Neural cell (in vitro differentiated cells): ENCODE data around the gene PEX13. TPM values are rescaled to one million over a fixed set of nuclear protein-coding genes. Genes with fewer than 3 reads are reported as not detected.

Experiments used
- H2AFZ ChIP-seq: fragments of 200-600, 300-800 bp; sonication (generic), shearing (Covaris generic); 2 replicates; pipeline ENCODE4 v1.6.0; 2014; ENCODE audit warnings: low read depth, mild to moderate bottlenecking, antibody characterized with exemption, low read length, moderate library complexity
- H3F3A ChIP-seq: fragments of 200-600 bp; shearing (Covaris generic); 2 replicates; pipeline ENCODE4 v1.6.1; 2016; ENCODE audit warnings: mild to moderate bottlenecking, moderate library complexity, mixed read lengths, antibody characterized with exemption, low read length; ENCODE audit not compliant: insufficient read depth, poor library complexity, severe bottlenecking
- H3K27ac ChIP-seq: fragments of 200-600, 300-800 bp; sonication (generic), shearing (Covaris generic); 2 replicates; pipeline ENCODE4 v1.5.1; 2014; ENCODE audit warnings: mild to moderate bottlenecking, low read length, moderate library complexity
- H3K27me3 ChIP-seq: fragments of 300-800, 200-600 bp; sonication (generic), shearing (Covaris generic); 2 replicates; pipeline ENCODE4 v1.6.0; 2014; ENCODE audit warnings: mild to moderate bottlenecking, low read depth, low read length, moderate library complexity; ENCODE audit not compliant: insufficient read depth
- H3K36me3 ChIP-seq: fragments of 300-800, 200-600 bp; sonication (generic), shearing (Covaris generic); 2 replicates; pipeline ENCODE4 v1.5.1; 2014; ENCODE audit warnings: mild to moderate bottlenecking, antibody characterized with exemption, low read length, moderate library complexity; ENCODE audit not compliant: insufficient read depth
- H3K4me2 ChIP-seq: fragments of 300-800, 200-600 bp; sonication (generic), shearing (Covaris generic); 2 replicates; pipeline ENCODE4 v1.6.0; 2014; ENCODE audit warnings: mild to moderate bottlenecking, low read length
- H3K4me3 ChIP-seq: fragments of 300-800, 200-600 bp; sonication (generic), shearing (Covaris generic); 2 replicates; pipeline ENCODE4 v1.5.1; 2014; ENCODE audit warnings: mild to moderate bottlenecking, low read length, moderate library complexity
- H3K79me2 ChIP-seq: fragments of 200-600 bp; shearing (Covaris generic); replicated peaks from 2 replicates; pipeline ENCODE4 v1.6.0; 2014; ENCODE audit warnings: mild to moderate bottlenecking, low read length, moderate library complexity; ENCODE audit not compliant: insufficient read depth
- H3K9ac ChIP-seq: fragments of 300-800, 200-600 bp; sonication (generic), shearing (Covaris generic); 2 replicates; pipeline ENCODE4 v1.6.1; 2016; ENCODE audit warnings: mild to moderate bottlenecking, low read length, mixed read lengths
- H3K9me2 ChIP-seq: fragments of 200-600 bp; shearing (Covaris generic); 2 replicates; pipeline ENCODE4 v1.6.1; 2016; ENCODE audit warnings: mild to moderate bottlenecking, low read length, mixed read lengths; ENCODE audit not compliant: insufficient read depth
- H3K9me3 ChIP-seq: fragments of 200-600, 300-800 bp; sonication (generic), shearing (Covaris generic); 2 replicates; pipeline ENCODE4 v1.6.1; 2016; ENCODE audit warnings: mild to moderate bottlenecking, mixed run types, low read length, moderate library complexity, mixed read lengths
- H4K20me1 ChIP-seq: fragments of 200-600 bp; shearing (Covaris generic); 2 replicates; pipeline ENCODE4 v1.6.1; 2016; ENCODE audit warnings: mild to moderate bottlenecking, mixed run types; ENCODE audit not compliant: insufficient read depth
- CTCF ChIP-seq: fragments of 450-650 bp; IDR thresholded peaks from 2 replicates; pipeline ENCODE4 v1.5.1; 2014; ENCODE audit warnings: antibody characterized with exemption, mild to moderate bottlenecking, moderate library complexity; ENCODE audit not compliant: poor library complexity, severe bottlenecking
- EP300 ChIP-seq: fragments of 450-650 bp; conservative IDR thresholded peaks from 2 replicates; pipeline ENCODE4 v1.6.1; 2014; ENCODE audit warnings: antibody characterized with exemption, mild to moderate bottlenecking, moderate library complexity; ENCODE audit not compliant: poor library complexity, severe bottlenecking
- EZH2 ChIP-seq: fragments of 200-600, 300-800 bp; shearing (Covaris generic), sonication (generic); IDR thresholded peaks from 2 replicates; pipeline ENCODE4 v1.6.1; 2014; ENCODE audit warnings: antibody characterized with exemption, low read length, borderline replicate concordance, mild to moderate bottlenecking; ENCODE audit not compliant: insufficient read depth, poor library complexity, severe bottlenecking
- MXI1 ChIP-seq: fragments of 450-650 bp; conservative IDR thresholded peaks from 2 replicates; pipeline ENCODE4 v1.6.1; 2014; ENCODE audit warnings: antibody characterized with exemption, mild to moderate bottlenecking; ENCODE audit not compliant: poor library complexity, severe bottlenecking
- POLR2AphosphoS5 ChIP-seq: IDR thresholded peaks from 2 replicates; pipeline ENCODE4 v1.6.1; 2012
- RAD21 ChIP-seq: fragments of 450-650 bp; conservative IDR thresholded peaks from 2 replicates; pipeline ENCODE4 v1.6.1; 2014; ENCODE audit warnings: antibody characterized with exemption, mild to moderate bottlenecking, moderate library complexity
- REST ChIP-seq: IDR thresholded peaks from 2 replicates; pipeline ENCODE4 v1.6.1; 2012; ENCODE audit warnings: borderline replicate concordance
- SMC3 ChIP-seq: fragments of 450-650 bp; conservative IDR thresholded peaks from 2 replicates; pipeline ENCODE4 v1.6.1; 2014; ENCODE audit warnings: antibody characterized with exemption, mild to moderate bottlenecking, moderate library complexity; ENCODE audit not compliant: poor library complexity
- TAF1 ChIP-seq: IDR thresholded peaks from 2 replicates; pipeline ENCODE4 v1.6.1; 2012; ENCODE audit warnings: low read depth
- polyA plus RNA-seq: library from polyadenylated mRNA; depleted of rRNA; stranded (reverse); fragments of >200 nt; gene quantifications from 2 replicates; pipeline ENCODE4 v1.2.3, GENCODE V29; 2014

The PEX13 gene
- polyA plus RNA-seq, 1 donor from 2014 or later: 95.6 TPM

DNA sequence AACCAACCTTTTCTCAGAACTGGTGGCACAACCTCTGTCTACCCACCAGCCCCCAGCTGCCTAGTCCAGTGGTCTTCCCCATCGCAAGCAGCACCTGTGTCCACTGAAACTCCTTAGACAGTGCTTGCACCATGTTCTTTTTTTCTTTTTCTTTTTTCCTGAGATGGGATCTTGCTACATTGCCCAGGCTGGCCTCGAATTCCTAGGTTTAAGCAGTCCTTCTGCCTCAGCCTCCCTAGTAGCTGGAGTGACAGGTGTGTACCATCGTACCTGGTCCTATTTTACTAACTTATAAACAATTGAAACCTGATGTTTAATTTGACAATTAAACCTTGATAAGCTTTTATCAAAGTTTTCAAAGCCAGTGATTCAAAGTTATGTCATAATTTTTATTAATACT lies 78.9 kb downstream of the PEX13 start:
- Histone ChIP-seq H2AFZ (no peak overlapping the region), H3K79me2 (no peaks in the 10 kb centered on the region), H3K36me3 (peaks cover 5% of the 10 kb centered on the region), H3K4me2 (no peak overlapping the region), H3F3A (no peaks in the 10 kb centered on the region), H4K20me1 (no peaks in the 10 kb centered on the region), H3K9me2 (no peaks in the 10 kb centered on the region), H3K9ac (no peak overlapping the region), H3K9me3 (no peaks in the 10 kb centered on the region), H3K27me3 (no peaks in the 10 kb centered on the region), H3K27ac (no peak overlapping the region), H3K4me3 (no peak overlapping the region)
- TF ChIP-seq RAD21 (no peak), REST (no peak), TAF1 (no peak), MXI1 (no peak), EP300 (no peak), POLR2AphosphoS5 (no peak), CTCF (no peak), EZH2 (no peak)

DNA sequence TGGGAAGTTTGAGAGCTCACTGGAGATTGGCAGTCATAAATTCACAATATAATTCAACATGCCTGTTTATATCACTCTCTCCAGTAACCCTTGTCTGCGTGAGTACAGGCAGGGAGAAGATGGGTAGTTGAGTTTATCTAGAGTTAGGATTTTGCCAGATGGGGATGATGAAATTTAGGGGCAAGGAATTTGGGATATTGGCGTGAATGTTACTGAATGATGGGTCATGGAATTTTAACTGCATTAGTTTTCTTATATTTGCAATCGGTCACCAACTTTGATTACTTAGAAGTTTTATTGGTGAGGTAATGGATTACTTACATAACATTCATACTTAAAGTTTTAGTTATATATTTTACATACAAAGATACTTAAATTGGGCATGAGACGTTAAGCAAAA lies 83.3 kb downstream of the PEX13 start:
- H3K27me3 ChIP-seq: no peaks in the 10 kb centered on the region
- no peak overlapping the region for H2AFZ ChIP-seq
- TF ChIP-seq MXI1 (no peak), EZH2 (no peak), TAF1 (no peak), REST (no peak), SMC3 (no peak), RAD21 (no peak), POLR2AphosphoS5 (no peak), EP300 (no peak), CTCF (no peak)
- no peaks in the 10 kb centered on the region for H3K79me2 ChIP-seq
- H3K4me3 ChIP-seq: no peak overlapping the region
- no peaks in the 10 kb centered on the region for H3F3A ChIP-seq
- peaks cover 5% of the 10 kb centered on the region for H3K36me3 ChIP-seq
- no peak overlapping the region for H3K9ac ChIP-seq
- no peaks in the 10 kb centered on the region for H3K9me3 ChIP-seq
- no peaks in the 10 kb centered on the region for H4K20me1 ChIP-seq
- H3K9me2 ChIP-seq: no peaks in the 10 kb centered on the region
- no peak overlapping the region for H3K27ac ChIP-seq
- no peak overlapping the region for H3K4me2 ChIP-seq
